Vein endothelial cell (primary cell): ENCODE results near the gene KDM1A. TPM values are rescaled to one million over a fixed set of nuclear protein-coding genes. Genes with fewer than 3 reads are reported as not detected.

Experiments used
- small RNA-seq: library from RNA; depleted of rRNA; stranded (forward); fragments of <200 nt; gene quantifications from one replicate; pipeline ENCODE3, GENCODE V24; 2012
- total RNA-seq: library from RNA; depleted of rRNA; stranded (reverse); fragments of >200 nt; gene quantifications from 2 replicates; pipeline ENCODE4 v1.2.3, GENCODE V29; 2012

The KDM1A gene
- 130 and 140 TPM in 2 replicates for total RNA-seq

DNA sequence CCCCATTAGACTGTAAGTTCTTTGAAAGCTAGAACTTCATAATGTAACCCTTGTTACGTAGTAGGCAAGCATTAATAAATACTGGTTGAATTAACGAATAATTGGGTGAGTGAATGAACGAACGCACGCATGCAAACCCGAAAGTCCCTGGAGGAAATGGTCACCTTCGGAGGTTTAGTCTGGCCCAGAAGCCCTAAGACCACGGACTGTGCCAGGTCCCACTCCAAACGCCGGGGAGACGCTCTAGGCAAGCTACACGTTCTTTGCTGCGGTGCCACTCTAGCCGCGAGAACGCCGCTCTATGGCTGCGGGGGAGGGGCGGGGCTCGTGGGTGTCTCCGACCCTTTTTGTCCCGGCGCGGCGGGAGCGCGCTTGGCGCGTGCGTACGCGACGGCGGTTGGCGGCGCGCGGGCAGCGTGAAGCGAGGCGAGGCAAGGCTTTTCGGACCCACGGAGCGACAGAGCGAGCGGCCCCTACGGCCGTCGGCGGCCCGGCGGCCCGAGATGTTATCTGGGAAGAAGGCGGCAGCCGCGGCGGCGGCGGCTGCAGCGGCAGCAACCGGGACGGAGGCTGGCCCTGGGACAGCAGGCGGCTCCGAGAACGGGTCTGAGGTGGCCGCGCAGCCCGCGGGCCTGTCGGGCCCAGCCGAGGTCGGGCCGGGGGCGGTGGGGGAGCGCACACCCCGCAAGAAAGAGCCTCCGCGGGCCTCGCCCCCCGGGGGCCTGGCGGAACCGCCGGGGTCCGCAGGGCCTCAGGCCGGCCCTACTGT, at the start of gene KDM1A:
TSS of gene KDM1A (plus strand) at position 375 of the 769 bp plus-strand sequence. CDS start at position 504, 129 bp downstream.

GRCh38 chr1:22972760-22973159, 46.5 kb upstream of the KDM1A start, which contains the start of gene LACTBL1:
TSS of gene LACTBL1 (minus strand) at chr1:22972866. CDS start at chr1:22972316, 550 bp downstream.

Small RNA genes lying within 50 kb of the gene (small RNA-seq; reads per million reads assigned to genes)
- gene MIR3115 = 0.11 reads per million
- gene MIR4419A = not detected

Other genes with a start within 250 kb of the KDM1A start
- not detected in 2 replicates for gene LACTBL1, start 46.6 kb upstream of the KDM1A start, total RNA-seq
- 0.65 TPM in 1 of 2 replicates, not detected in the other for gene TEX46, start 3.6 kb upstream of the KDM1A start, total RNA-seq
- gene LUZP1, start 149.4 kb downstream of the KDM1A start, total RNA-seq = 81.3 and 82.0 TPM in 2 replicates
- under 0.01 and 0.19 TPM in 2 replicates for gene HTR1D, start 198.0 kb downstream of the KDM1A start, total RNA-seq